NB4 (cell line): ENCODE data around the gene MCM3AP.
A peak's percentile ranks its signal among the peaks of the same experiment; 100 is the strongest.

ENCODE experiments used
- DNase-seq: peaks from one replicate; pipeline ENCODE4 v3.0.0; 2010; ENCODE audit warnings: low read depth
- H3K4me3 ChIP-seq: one replicate; pipeline ENCODE4 v1.5.1; 2011; ENCODE audit warnings: mild to moderate bottlenecking, low read depth, low read length, moderate library complexity
- MYC ChIP-seq: IDR thresholded peaks from 2 replicates; pipeline ENCODE4 v1.6.1; 2011; ENCODE audit warnings: low read depth, low read length
- POLR2A ChIP-seq: IDR thresholded peaks from 2 replicates; pipeline ENCODE4 v1.6.1; 2011; ENCODE audit warnings: mild to moderate bottlenecking; ENCODE audit not compliant: insufficient read length; ENCODE audit errors: extremely low read depth
- TF ChIP-seq, protein P1 (sequence below): IDR thresholded peaks from 2 replicates; pipeline ENCODE4 v1.6.1; 2011; ENCODE audit warnings: low read depth, low read length
- TF ChIP-seq, protein P2 (sequence below): IDR thresholded peaks from one replicate; pipeline ENCODE4 v1.5.1; 2012; ENCODE audit warnings: low read depth, low read length

Gene MCM3AP

DNA sequence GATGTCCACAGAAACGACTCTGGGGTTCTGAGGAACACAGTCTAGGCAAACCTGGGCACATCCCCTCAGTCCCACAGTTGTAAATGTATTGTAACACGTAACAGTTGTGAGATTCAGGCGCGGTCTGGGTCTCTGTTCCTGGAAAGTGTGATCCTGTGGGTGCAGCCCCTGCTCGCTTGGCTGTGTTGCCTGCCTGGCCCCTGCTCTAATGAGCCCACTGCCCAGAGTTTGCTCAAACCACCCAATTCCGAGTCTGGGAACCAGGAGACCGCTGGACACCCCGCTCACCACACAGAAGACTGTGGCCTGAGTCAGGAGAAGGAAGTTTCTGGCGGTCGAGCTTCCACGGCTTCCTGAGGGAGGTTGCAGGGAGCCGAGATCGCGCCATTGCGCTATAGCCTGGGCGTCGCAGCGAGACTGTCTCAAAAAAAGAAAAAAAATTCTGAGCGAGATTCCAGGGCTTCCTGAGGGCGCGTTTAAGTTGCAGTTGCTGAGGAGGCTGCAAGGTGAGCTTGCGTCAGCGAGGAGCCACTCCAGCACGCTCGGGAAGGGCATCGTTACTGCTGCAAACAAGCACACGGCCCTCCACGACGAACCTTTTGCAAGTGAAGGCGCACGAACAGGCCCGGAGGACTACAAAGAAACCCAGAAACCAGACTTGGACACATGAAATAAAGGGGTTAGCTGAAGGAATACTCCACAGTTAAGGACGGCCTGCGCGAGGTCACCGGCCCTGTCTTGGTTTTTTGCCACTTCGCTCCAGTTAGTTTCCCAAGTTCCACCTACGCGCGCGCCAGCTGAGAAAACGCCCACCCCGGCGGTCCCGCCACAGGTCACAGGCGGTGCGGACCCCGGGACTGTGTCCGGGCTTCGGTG lies 37.2 kb upstream of the MCM3AP start:
- peak overlapping the region; percentile 73 for H3K4me3 ChIP-seq
- DNase-seq: peak; percentile 57
- TF ChIP-seq MYC: no peak
- no peak for TF ChIP-seq POLR2A

GRCh38 chr21:46320331-46320801 lies 35.0 kb upstream of the MCM3AP start:
- H3K4me3 ChIP-seq: peak overlapping the region; percentile 73
- no peak for DNase-seq
- no peak for TF ChIP-seq POLR2A
- TF ChIP-seq, protein P1, sequence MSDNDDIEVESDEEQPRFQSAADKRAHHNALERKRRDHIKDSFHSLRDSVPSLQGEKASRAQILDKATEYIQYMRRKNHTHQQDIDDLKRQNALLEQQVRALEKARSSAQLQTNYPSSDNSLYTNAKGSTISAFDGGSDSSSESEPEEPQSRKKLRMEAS: no peak
- TF ChIP-seq MYC: no peak
- TF ChIP-seq, protein P2, sequence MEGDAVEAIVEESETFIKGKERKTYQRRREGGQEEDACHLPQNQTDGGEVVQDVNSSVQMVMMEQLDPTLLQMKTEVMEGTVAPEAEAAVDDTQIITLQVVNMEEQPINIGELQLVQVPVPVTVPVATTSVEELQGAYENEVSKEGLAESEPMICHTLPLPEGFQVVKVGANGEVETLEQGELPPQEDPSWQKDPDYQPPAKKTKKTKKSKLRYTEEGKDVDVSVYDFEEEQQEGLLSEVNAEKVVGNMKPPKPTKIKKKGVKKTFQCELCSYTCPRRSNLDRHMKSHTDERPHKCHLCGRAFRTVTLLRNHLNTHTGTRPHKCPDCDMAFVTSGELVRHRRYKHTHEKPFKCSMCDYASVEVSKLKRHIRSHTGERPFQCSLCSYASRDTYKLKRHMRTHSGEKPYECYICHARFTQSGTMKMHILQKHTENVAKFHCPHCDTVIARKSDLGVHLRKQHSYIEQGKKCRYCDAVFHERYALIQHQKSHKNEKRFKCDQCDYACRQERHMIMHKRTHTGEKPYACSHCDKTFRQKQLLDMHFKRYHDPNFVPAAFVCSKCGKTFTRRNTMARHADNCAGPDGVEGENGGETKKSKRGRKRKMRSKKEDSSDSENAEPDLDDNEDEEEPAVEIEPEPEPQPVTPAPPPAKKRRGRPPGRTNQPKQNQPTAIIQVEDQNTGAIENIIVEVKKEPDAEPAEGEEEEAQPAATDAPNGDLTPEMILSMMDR: no peak

DNA sequence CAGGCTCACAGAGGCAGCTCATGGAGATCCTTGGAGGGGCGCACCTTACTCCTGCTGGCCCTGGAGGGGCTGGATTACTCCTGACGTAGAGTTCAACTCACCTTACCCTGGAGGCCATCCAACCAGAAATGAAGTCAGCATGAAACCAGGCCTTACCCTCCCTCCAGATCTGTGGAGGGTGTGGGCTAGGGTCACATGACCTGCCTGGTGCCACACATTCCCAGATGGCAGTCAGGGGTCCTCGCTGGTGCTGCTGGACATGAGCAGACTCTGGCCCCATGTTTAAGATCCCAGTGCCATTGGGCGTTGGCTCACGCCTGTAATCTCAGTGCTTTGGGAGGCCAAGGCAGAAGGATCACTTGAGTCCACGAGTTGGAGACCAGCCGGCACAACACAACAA lies 33.8 kb upstream of the MCM3AP start:
- no peak for DNase-seq
- TF ChIP-seq POLR2A (no peak), MYC (no peak)
- TF ChIP-seq, protein P1: no peak
- TF ChIP-seq, protein P2: no peak

DNA sequence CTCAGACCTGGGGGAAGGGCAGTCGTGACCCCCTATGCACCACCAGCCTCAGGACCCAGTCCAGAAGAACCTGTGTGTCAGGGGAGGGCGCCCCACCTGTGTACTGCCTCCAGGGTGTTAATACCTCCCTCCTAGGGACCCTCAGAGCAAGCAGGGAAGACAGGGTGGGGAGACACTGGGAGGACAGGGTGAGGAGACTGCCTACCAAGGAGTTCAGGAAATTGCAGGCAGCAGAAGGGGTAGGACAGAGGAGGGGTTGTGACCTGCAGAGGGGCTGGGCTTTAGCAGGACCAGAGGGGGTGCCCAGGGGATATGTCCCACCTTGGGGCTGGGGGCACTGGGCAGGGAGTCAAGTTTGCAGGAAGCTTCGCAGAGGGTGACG lies 33.0 kb upstream of the MCM3AP start:
- no peak for DNase-seq
- no peak overlapping the region for H3K4me3 ChIP-seq
- TF ChIP-seq, protein P1: no peak
- TF ChIP-seq, protein P2: no peak
- TF ChIP-seq POLR2A (no peak), MYC (no peak)

More for the DNA sequence above, 33.8 kb upstream of the MCM3AP start:
- no peak overlapping the region for H3K4me3 ChIP-seq

DNA sequence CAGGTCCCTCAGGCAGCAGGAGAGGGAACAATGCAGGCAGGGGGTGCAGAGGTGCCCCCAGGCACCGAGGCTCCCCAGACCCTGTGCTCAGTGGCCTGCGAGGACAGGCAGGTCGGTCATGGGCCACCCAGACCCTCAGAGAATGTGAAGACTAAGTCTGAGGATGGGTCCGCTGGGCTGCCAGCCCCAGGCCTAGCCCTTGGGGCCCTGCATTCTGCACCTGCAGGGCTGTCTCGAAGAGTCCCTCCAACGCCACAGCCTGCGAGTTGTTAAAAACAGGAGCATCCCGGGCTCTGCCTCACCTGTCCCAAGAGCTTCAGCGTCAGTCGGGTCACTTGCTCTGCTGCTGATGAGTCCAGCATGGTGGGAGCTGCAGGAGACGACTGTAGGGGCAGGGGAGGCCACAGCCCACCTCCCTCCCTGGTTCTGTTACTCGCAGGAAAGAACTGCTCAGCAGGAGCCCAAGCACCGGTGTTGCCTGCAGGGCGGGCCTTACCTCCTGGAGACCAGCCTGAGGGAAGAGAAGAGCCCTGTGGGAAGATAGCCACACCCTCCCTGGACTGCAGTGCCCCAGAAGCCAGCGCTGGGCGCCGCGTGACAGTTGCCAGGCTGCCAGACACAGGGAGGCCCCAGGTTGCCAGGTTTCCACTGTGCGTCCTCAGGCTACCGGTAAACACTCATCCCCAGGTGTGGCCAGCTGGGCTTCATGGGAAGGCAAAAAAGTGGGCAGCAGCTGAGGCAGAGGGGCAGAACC lies 32.5 kb upstream of the MCM3AP start:
- no peak for DNase-seq
- no peak overlapping the region for H3K4me3 ChIP-seq
- TF ChIP-seq POLR2A (no peak), MYC (no peak)
- TF ChIP-seq, protein P1: no peak
- TF ChIP-seq, protein P2: no peak

GRCh38 chr21:46316708-46317324 lies 31.4 kb upstream of the MCM3AP start:
- TF ChIP-seq, protein P1: no peak
- TF ChIP-seq, protein P2: no peak
- TF ChIP-seq POLR2A (no peak), MYC (no peak)
- no peak for DNase-seq

More at GRCh38 chr21:46316708-46317324, 31.4 kb upstream of the MCM3AP start:
- H3K4me3 ChIP-seq: no peak overlapping the region
